CD14-positive monocyte (primary cell): ENCODE results near the gene GNAS. TPM values are rescaled to one million over a fixed set of nuclear protein-coding genes. Genes with fewer than 3 reads are reported as not detected.
"Not testable (repeated sequence)": the region's sequence is repeated elsewhere in the genome, so short reads cannot be mapped to it uniquely, and the experiment has no call there.

Experiments used
- DNase-seq, 3 donors: peaks; one replicate each; pipeline ENCODE4 v3.0.0-alpha.2; 2011 to 2022
- H2AFZ ChIP-seq: 2 replicates; pipeline ENCODE4 v1.6.0; 2012; ENCODE audit warnings: mild to moderate bottlenecking, low read depth, low read length, inconsistent platforms; ENCODE audit not compliant: insufficient read depth, poor library complexity, severe bottlenecking
- H3K27ac ChIP-seq, 2 donors: 1 replicate in 1 of 2; 2 replicates in 1 of 2; pipeline ENCODE4 v1.5.1; 2012 to 2013; ENCODE audit warnings: low read length in 2 of 2, control low read depth in 1 of 2, inconsistent platforms in 1 of 2, low read depth in 1 of 2, mild to moderate bottlenecking in 1 of 2
- H3K27me3 ChIP-seq, 2 donors: one replicate each; pipeline versions ENCODE4 v1.6.0 to v1.6.1; 2011 to 2013; ENCODE audit warnings: low read length in 2 of 2; ENCODE audit not compliant: control insufficient read depth in 2 of 2, insufficient read depth in 2 of 2
- H3K36me3 ChIP-seq, 2 donors: replicated peaks in 1 of 2; 1 replicate in 1 of 2; 2 replicates in 1 of 2; pipeline versions ENCODE4 v1.5.1 to v1.6.1; 2012 to 2013; ENCODE audit warnings: low read length in 2 of 2, control low read depth in 1 of 2, inconsistent platforms in 1 of 2, mild to moderate bottlenecking in 1 of 2; ENCODE audit not compliant: insufficient read depth in 2 of 2, control insufficient read depth in 1 of 2
- H3K4me1 ChIP-seq, 2 donors: 1 replicate in 1 of 2; 2 replicates in 1 of 2; pipeline versions ENCODE4 v1.5.1 to v1.6.1; 2012 to 2013; ENCODE audit warnings: low read length in 2 of 2, control low read depth in 1 of 2, inconsistent platforms in 1 of 2, mild to moderate bottlenecking in 1 of 2, moderate library complexity in 1 of 2; ENCODE audit not compliant: insufficient read depth in 2 of 2, control insufficient read depth in 1 of 2
- H3K4me2 ChIP-seq: replicated peaks from 2 replicates; pipeline ENCODE3; 2012; ENCODE audit warnings: low read length, moderate library complexity, mild to moderate bottlenecking; ENCODE audit not compliant: poor library complexity, severe bottlenecking; ENCODE audit errors: extremely low read depth
- H3K4me3 ChIP-seq, 3 experiments: fragments of 200-600 bp in 1 of 3; sonication (generic) in 1 of 3; replicated peaks in 1 of 3; 1 replicate in 2 of 3; 2 replicates in 1 of 3; pipeline ENCODE4 v1.5.1; 2011 to 2013; ENCODE audit warnings: low read length in 3 of 3, mild to moderate bottlenecking in 3 of 3, control low read depth in 2 of 3, low read depth in 2 of 3, inconsistent platforms in 1 of 3, moderate library complexity in 1 of 3
- H3K79me2 ChIP-seq: 2 replicates; pipeline ENCODE4 v1.6.0; 2012; ENCODE audit warnings: mild to moderate bottlenecking, control low read depth, inconsistent platforms, low read length, moderate library complexity; ENCODE audit not compliant: insufficient read depth
- H3K9ac ChIP-seq: 2 replicates; pipeline ENCODE4 v1.6.0; 2017; ENCODE audit warnings: low read length, mild to moderate bottlenecking; ENCODE audit not compliant: insufficient read depth, poor library complexity, severe bottlenecking
- H3K9me3 ChIP-seq, 2 donors: replicated peaks in 1 of 2; 1 replicate in 1 of 2; 2 replicates in 1 of 2; pipeline versions ENCODE4 v1.5.1 to v1.6.1; 2012 to 2013; ENCODE audit warnings: low read length in 2 of 2, control low read depth in 1 of 2; ENCODE audit not compliant: control insufficient read depth in 1 of 2, insufficient read depth in 1 of 2
- H4K20me1 ChIP-seq: 2 replicates; pipeline ENCODE4 v1.6.0; 2012; ENCODE audit warnings: mild to moderate bottlenecking, low read length, control low read depth, moderate library complexity; ENCODE audit not compliant: insufficient read depth
- H3K27ac Mint-ChIP-seq, 7 donors: one replicate each; pipeline ENCODE4 v1.8.0; 2020; ENCODE audit warnings: mild to moderate bottlenecking in 7 of 7, mixed read lengths in 7 of 7, moderate library complexity in 6 of 7, inconsistent platforms in 2 of 7
- H3K27me3 Mint-ChIP-seq, 3 donors: one replicate each; pipeline ENCODE4 v1.8.0; 2021 to 2022; ENCODE audit warnings: low read depth in 3 of 3, mild to moderate bottlenecking in 3 of 3, mixed read lengths in 3 of 3, moderate library complexity in 3 of 3, inconsistent platforms in 1 of 3
- H3K36me3 Mint-ChIP-seq, 2 donors: one replicate each; pipeline ENCODE4 v1.8.0; 2020; ENCODE audit warnings: mixed read lengths in 2 of 2, inconsistent platforms in 1 of 2, mild to moderate bottlenecking in 1 of 2
- H3K4me1 Mint-ChIP-seq: one replicate; pipeline ENCODE4 v1.8.0; 2020; ENCODE audit warnings: mild to moderate bottlenecking, mixed read lengths
- H3K4me3 Mint-ChIP-seq, 2 donors: one replicate each; pipeline ENCODE4 v1.8.0; 2020; ENCODE audit warnings: mild to moderate bottlenecking in 2 of 2, mixed read lengths in 2 of 2, moderate library complexity in 1 of 2
- H3K9me3 Mint-ChIP-seq, 7 donors: one replicate each; pipeline ENCODE4 v1.8.0; 2020 to 2022; ENCODE audit warnings: mixed read lengths in 7 of 7, mild to moderate bottlenecking in 6 of 7, moderate library complexity in 6 of 7, inconsistent platforms in 2 of 7
- WGBS: methylation state at CpG from one replicate; pipeline ENCODE4 v1.1.5; 2013; ENCODE audit warnings: missing lambda C conversion rate; ENCODE audit not compliant: insufficient coverage; 5-methylcytosine and 5-hydroxymethylcytosine counted together
- intact Hi-C, 2 donors: fragments of 100-400 bp; cut with micrococcal nuclease; formaldehyde crosslinking; loops; one replicate each; pipeline versions ENCODE4 v1.15.0 to v1.15.1; 2023
- polyA plus RNA-seq, 3 donors: library from polyadenylated mRNA; depleted of rRNA in 1 of 3; unstranded in 2 of 3; stranded (reverse) in 1 of 3; fragments of 300-500 nt in 2 of 3; fragments of >200 nt in 1 of 3; fragmentation: Illumina TruSeq in 2 of 3; gene quantifications; 1 replicate in 2 of 3; 2 replicates in 1 of 3; pipeline ENCODE4 v1.2.3, GENCODE V29; 2012 to 2021
- TF ChIP-seq, protein P1 (sequence below): fragments of 200-600 bp; IDR thresholded peaks from one replicate; pipeline ENCODE4 v1.8.0; 2022; ENCODE audit warnings: antibody characterized with exemption, mild to moderate bottlenecking

GNAS gene
- polyA plus RNA-seq, 3 donors: 109 to 1,105 (median 124) TPM

DNA sequence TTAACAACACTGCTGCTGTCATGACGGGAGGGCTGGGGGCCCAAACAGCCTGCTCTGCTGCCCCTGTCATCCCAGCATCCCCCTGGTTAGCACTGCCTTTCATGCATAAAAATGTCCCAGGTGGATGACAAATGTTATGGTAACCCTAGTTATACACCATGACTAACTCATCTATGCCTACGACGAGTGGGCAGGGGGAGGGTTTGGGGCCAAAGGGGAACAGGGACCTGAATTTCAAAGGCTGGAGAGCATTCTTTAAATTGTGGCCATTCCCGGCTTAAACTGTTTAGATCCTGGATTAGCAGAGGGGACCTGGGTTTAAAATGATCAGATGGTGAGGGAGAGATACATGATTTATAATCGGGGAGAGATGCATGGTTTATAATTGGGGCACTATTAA is 26.2 kb upstream of the GNAS start:
- no peaks in the 10 kb centered on the region for H3K36me3 Mint-ChIP-seq
- no peaks in the 10 kb centered on the region for H3K27me3 ChIP-seq
- H3K79me2 ChIP-seq: no peaks in the 10 kb centered on the region
- no peak overlapping the region for H3K4me3 Mint-ChIP-seq
- no peaks in the 10 kb centered on the region for H4K20me1 ChIP-seq
- H3K27ac Mint-ChIP-seq: no peak overlapping the region
- TF ChIP-seq, protein P1, sequence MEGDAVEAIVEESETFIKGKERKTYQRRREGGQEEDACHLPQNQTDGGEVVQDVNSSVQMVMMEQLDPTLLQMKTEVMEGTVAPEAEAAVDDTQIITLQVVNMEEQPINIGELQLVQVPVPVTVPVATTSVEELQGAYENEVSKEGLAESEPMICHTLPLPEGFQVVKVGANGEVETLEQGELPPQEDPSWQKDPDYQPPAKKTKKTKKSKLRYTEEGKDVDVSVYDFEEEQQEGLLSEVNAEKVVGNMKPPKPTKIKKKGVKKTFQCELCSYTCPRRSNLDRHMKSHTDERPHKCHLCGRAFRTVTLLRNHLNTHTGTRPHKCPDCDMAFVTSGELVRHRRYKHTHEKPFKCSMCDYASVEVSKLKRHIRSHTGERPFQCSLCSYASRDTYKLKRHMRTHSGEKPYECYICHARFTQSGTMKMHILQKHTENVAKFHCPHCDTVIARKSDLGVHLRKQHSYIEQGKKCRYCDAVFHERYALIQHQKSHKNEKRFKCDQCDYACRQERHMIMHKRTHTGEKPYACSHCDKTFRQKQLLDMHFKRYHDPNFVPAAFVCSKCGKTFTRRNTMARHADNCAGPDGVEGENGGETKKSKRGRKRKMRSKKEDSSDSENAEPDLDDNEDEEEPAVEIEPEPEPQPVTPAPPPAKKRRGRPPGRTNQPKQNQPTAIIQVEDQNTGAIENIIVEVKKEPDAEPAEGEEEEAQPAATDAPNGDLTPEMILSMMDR: no peak
- no peaks in the 10 kb centered on the region for H3K36me3 ChIP-seq
- peaks cover 10 to 15% (median 13%) of the 10 kb centered on the region in 3 donors for H3K27me3 Mint-ChIP-seq
- no peaks in the 10 kb centered on the region for H3K4me1 Mint-ChIP-seq
- H3K4me1 ChIP-seq: no peaks in the 10 kb centered on the region
- H3K9ac ChIP-seq: no peak overlapping the region
- peaks cover 0 to 6% of the 10 kb centered on the region in 2 donors for H3K9me3 ChIP-seq
- H3K9me3 Mint-ChIP-seq: peaks cover 2 to 14% (median 7%) of the 10 kb centered on the region in 7 donors
- intact Hi-C loops: no loop called here
- WGBS: 100% methylated on average over 1 of the region's 5 CpGs
- H3K4me3 ChIP-seq: no peak overlapping the region
- no peak overlapping the region for H3K27ac ChIP-seq
- DNase-seq: no peak
- no peak overlapping the region for H3K4me2 ChIP-seq
- H2AFZ ChIP-seq: no peak overlapping the region

DNA sequence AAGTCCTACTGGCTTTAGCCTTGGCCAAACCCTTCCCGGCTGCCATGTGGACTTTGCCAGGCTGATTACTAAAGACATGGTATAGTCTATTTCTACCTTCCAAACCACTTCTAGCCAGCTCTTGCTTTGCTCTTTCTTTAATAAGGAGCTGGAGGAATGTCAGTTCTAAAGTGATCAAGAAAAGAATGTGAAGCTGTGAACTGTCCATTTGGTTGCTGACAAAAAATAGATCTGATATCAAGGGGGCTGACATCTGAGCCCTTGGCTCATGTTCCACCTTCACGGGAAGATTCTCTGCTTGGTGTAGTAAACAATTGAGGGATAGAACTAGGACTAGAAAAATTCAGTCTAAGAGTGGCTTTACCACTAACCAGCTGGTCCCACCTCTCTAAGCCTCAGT is 24.4 kb upstream of the GNAS start:
- no CpG with 5 or more reads among the region's 2 CpGs for WGBS
- no peak overlapping the region for H3K27ac Mint-ChIP-seq
- DNase-seq: no peak
- Histone ChIP-seq H3K9me3 (peaks cover 0 to 6% of the 10 kb centered on the region in 2 donors), H4K20me1 (no peaks in the 10 kb centered on the region), H3K4me1 (no peaks in the 10 kb centered on the region), H3K4me3 (no peak overlapping the region), H2AFZ (no peak overlapping the region), H3K4me2 (no peak overlapping the region), H3K36me3 (no peaks in the 10 kb centered on the region), H3K79me2 (no peaks in the 10 kb centered on the region), H3K27me3 (peaks cover 0 to 2% of the 10 kb centered on the region in 2 donors), H3K9ac (no peak overlapping the region), H3K27ac (no peak overlapping the region)
- H3K9me3 Mint-ChIP-seq: peaks cover 2 to 14% (median 7%) of the 10 kb centered on the region in 7 donors
- peaks cover 13 to 20% (median 17%) of the 10 kb centered on the region in 3 donors for H3K27me3 Mint-ChIP-seq
- intact Hi-C loops: no loop called here
- TF ChIP-seq, protein P1: no peak
- peaks cover 2% of the 10 kb centered on the region for H3K4me1 Mint-ChIP-seq
- no peak overlapping the region for H3K4me3 Mint-ChIP-seq
- no peaks in the 10 kb centered on the region for H3K36me3 Mint-ChIP-seq

DNA sequence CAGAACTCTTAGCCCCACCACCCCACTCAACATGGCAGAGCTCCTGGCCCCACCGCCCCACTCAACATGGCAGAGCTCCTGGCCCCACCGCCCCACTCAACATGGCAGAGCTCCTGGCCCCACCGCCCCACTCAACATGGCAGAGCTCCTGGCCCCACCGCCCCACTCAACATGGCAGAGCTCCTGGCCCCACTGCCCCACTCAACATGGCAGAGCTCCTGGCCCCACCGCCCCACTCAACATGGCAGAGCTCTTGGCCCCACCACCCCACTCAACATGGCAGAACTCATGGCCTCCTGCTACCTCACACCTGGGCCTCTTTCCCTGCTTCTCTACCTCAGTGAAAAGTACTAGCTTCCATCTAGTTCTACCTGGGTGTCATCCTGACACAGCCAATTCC is 23.7 kb upstream of the GNAS start:
- H3K9ac ChIP-seq, H3K27ac Mint-ChIP-seq: not testable (repeated sequence)
- WGBS: 83% methylated on average over 1 of the region's 5 CpGs

More for the DNA sequence above, 23.7 kb upstream of the GNAS start:
- H3K27ac ChIP-seq, DNase-seq, H3K4me2 ChIP-seq, H3K79me2 ChIP-seq, H3K36me3 ChIP-seq, H3K9me3 ChIP-seq, H3K4me1 Mint-ChIP-seq, H2AFZ ChIP-seq, H3K4me3 ChIP-seq, H3K27me3 ChIP-seq, H4K20me1 ChIP-seq, H3K4me3 Mint-ChIP-seq, H3K36me3 Mint-ChIP-seq, intact Hi-C loops, H3K4me1 ChIP-seq: not testable (repeated sequence)
- Mint-ChIP-seq H3K9me3 (peaks cover 2 to 14% (median 7%) of the 10 kb centered on the region in 7 donors), H3K27me3 (peaks cover 12 to 22% (median 17%) of the 10 kb centered on the region in 3 donors)
